AG09319 (cell line): ENCODE measurements around the gene PAK4.
"Not testable (repeated sequence)": the region's sequence is repeated elsewhere in the genome, so short reads cannot be mapped to it uniquely, and the experiment has no call there.

Experiments
- DNase-seq: peaks from one replicate; pipeline ENCODE4 v3.0.0-alpha.2; 2010; ENCODE audit warnings: low read depth; ENCODE audit errors: extremely low read depth
- TF ChIP-seq, protein P1 (sequence below): IDR thresholded peaks from 2 replicates; pipeline ENCODE4 v1.5.1; 2011; ENCODE audit warnings: low read depth, mild to moderate bottlenecking, inconsistent platforms, low read length, moderate library complexity

Gene PAK4

GRCh38 chr19:39083599-39083982 is 42.0 kb upstream of the PAK4 start:
- TF ChIP-seq, protein P1, sequence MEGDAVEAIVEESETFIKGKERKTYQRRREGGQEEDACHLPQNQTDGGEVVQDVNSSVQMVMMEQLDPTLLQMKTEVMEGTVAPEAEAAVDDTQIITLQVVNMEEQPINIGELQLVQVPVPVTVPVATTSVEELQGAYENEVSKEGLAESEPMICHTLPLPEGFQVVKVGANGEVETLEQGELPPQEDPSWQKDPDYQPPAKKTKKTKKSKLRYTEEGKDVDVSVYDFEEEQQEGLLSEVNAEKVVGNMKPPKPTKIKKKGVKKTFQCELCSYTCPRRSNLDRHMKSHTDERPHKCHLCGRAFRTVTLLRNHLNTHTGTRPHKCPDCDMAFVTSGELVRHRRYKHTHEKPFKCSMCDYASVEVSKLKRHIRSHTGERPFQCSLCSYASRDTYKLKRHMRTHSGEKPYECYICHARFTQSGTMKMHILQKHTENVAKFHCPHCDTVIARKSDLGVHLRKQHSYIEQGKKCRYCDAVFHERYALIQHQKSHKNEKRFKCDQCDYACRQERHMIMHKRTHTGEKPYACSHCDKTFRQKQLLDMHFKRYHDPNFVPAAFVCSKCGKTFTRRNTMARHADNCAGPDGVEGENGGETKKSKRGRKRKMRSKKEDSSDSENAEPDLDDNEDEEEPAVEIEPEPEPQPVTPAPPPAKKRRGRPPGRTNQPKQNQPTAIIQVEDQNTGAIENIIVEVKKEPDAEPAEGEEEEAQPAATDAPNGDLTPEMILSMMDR: no peak
- no peak for DNase-seq

- DNase-seq: no peak
- TF ChIP-seq, protein P1: no peak
Measured at GRCh38 chr19:39083983-39084731, 41.4 kb upstream of the PAK4 start, which contains the start of gene ACP7. TSS of gene ACP7 (plus strand) at chr19:39084368. CDS start at chr19:39085270, 902 bp downstream.

- TF ChIP-seq, protein P1: no peak
- DNase-seq: no peak
Measured at GRCh38 chr19:39084732-39085080, 40.9 kb upstream of the PAK4 start.

DNA sequence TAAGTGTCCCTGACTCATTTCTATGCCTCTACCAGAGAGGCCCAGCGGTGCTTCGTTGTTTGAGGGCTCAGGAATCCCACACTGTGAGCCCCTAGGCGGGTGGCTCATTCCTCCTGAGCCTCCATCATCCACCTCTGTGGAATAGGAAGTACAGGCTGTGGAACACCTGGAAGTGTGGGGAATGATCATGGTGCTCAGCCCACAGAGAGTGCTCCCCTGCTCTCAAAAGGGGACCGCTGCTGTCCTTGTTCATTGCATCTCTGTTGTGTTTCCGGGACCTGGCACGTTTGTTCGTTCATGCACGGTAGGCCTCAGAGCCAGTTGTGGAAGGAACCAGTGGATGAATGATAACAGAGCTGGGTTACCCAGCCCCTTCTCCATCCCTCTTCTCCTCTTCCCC is 40.2 kb upstream of the PAK4 start:
- TF ChIP-seq, protein P1: no peak
- no peak for DNase-seq

DNA sequence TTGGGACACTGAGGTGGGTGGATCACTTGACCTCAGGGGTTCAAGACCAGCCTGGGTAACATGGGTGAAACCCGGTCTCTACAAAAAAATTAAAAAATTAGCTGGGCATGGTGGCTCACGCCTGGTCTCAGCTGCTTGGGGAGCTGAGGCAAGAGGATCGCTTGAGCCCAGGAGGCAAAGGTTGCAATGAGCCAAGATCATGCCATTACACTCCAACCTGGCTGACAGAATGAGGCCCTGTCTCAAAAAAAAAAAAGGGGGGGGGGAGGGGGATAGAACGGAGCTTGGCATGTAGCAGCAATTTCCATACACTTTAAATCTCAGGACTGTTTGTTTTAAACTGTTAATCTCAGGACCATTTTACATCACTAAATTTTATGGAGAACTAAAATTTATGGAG is 39.2 kb upstream of the PAK4 start:
- no peak for DNase-seq
- TF ChIP-seq, protein P1: no peak

- DNase-seq: no peak
- TF ChIP-seq, protein P1: no peak
Measured at GRCh38 chr19:39087907-39088686, 37.5 kb upstream of the PAK4 start.

DNA sequence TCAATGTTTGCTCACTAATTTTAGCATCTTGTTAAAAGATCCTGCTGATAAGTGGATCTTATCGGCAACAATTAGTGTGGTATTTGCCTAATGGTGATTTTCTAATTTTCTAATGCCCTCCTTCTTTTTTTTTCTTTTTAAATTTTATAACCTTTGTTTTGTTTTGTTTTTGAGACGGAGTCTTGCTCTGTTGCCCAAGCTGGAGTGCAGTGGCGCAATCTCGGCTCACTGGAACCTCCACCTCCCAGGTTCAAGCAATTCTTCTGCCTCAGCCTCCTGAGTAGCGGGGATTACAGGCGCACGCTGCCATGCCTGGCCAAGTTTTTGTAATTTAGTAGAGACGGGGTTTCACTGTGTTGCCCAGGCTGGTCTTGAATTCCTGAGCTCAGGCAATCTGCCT is 35.6 kb upstream of the PAK4 start:
- not testable (repeated sequence) for DNase-seq

- DNase-seq: no peak
- TF ChIP-seq, protein P1: no peak
Measured at GRCh38 chr19:39090881-39091280, 34.7 kb upstream of the PAK4 start.

GRCh38 chr19:39095799-39096540 is 29.6 kb upstream of the PAK4 start:
- not testable (repeated sequence) for DNase-seq
